Medulla oblongata (tissue), 1 donor: ENCODE data around the gene ABTB2.

Source experiments
- DNase-seq: peaks from one replicate; pipeline ENCODE4 v3.0.0-alpha.2; 2015; ENCODE audit errors: extremely low spot score

The ABTB2 gene

GRCh38 chr11:34360046-34360445 is 2.2 kb upstream of the ABTB2 start:
- DNase-seq = no peak

GRCh38 chr11:34359548-34359891 is 1.7 kb upstream of the ABTB2 start:
- DNase-seq = no peak

- peak; percentile 95 for DNase-seq
These were observed 1.1 kb upstream of the ABTB2 start for GRCh38 chr11:34358728-34359547.

DNA sequence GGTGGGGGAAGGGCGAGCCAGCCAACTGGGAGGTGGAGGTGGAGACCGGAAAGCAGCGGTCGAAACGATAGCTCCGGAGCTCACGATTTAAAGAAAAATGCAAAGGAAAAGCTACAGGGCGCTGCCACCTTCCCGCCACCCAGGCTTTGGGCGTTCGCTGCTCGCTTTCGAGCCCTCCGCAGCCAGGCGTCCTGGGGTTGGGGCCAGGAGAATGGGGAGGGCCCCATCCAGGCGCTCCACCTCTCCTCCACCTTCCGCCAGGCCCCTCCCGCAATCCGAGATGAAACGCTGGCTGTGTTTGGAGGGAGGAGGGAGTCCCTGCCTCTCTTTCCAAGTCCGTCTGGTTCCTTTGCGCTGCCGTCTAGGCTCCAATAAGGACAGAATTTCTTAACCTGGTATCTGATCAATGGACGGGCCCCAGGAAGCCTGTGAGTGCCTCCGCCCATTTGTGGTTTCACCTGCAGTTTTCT is 483 bp upstream of the ABTB2 start:
- peak; percentile 70 for DNase-seq

GRCh38 chr11:34356913-34357700 is 703 bp downstream of the ABTB2 start:
- peak; percentile 26 for DNase-seq

- no peak for DNase-seq
These were observed 1.3 kb downstream of the ABTB2 start for GRCh38 chr11:34356576-34356912.

GRCh38 chr11:34356130-34356529 is 1.7 kb downstream of the ABTB2 start:
- no peak for DNase-seq

DNA sequence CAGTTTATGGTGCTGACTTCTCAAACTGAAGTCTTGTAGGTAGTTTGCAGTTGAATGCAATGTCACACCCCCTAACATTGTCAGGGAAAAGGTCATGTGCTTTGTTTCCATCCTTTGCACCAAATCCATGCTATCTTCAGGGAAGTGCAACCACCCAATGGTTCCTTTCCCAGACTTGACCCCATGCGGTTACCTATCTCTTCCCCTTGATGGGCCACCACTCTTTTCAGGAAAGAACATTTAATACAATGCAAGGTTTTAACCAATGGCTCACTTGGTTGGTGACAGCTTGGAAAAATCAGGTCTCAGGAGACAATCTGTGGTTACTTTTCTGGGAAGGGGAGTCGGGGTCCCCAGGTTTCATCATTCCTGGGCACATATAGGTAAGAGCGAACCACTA is 2.1 kb downstream of the ABTB2 start:
- DNase-seq = no peak

- no peak for DNase-seq
These were observed 3.0 kb downstream of the ABTB2 start for GRCh38 chr11:34354782-34355181.

- DNase-seq = no peak
These were observed 3.9 kb downstream of the ABTB2 start for GRCh38 chr11:34353881-34354280.

DNA sequence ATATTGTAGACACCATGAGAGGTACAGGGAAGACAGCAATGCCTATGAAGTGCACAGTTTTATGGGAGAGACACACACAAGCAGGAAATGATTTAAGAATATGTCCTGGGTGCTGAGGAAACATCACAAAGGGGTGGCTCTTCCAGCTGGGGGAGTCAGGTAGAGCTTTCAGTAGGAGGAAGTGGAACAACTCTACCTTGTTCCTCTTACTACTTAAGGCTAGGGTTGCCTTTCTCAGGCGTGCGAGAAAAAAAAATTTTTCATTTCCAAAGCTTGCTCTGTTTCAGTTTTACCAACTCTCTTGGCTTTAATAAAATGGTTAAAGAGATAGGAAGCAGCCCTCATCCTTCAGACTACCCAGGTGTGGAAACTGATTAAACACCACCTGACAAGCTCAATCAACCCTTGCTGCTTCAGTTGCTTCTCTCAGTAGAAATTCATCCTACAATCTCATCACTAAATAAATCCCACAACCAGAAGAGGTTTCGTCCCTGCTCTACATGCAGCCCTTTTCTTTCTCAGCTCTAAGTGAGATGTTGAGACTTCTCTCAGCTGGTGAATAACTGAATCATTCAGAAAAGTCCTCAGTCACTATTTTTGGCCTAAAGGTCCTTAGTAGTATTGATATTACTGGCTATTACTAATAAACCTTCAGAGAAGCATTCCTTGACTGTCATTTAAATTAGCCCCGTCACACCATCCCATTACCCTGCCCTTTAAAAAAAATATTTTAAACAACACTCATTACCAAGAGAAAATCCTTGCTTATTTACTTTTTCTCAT is 5.9 kb downstream of the ABTB2 start:
- no peak for DNase-seq

DNA sequence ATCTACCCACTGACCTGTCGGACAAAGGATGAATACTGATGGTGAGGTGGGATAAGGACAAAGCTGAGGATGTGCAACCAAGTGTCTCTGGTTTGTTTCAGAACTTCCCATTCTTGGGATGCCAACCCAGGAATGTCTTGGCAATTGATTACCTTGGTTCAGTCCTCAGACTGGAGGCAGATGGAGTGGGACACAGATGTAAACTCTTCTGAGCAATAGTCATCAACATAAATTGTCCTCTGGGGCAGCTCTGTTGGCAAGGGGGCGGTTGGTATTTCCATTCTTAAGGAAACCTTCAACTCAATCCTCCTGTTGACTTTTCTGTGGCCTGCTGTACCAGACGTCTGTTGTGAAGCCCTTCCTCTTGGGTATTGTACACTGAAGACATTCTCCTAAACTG is 6.8 kb downstream of the ABTB2 start:
- DNase-seq = no peak

GRCh38 chr11:34349882-34350281 is 7.9 kb downstream of the ABTB2 start:
- no peak for DNase-seq

- no peak for DNase-seq
These were observed 8.9 kb downstream of the ABTB2 start for GRCh38 chr11:34348919-34349318.

- no peak for DNase-seq
These were observed 9.7 kb downstream of the ABTB2 start for GRCh38 chr11:34348096-34348495.

- DNase-seq = no peak
These were observed 11.3 kb downstream of the ABTB2 start for GRCh38 chr11:34346551-34346950.

- DNase-seq = no peak
These were observed 11.8 kb downstream of the ABTB2 start for GRCh38 chr11:34345991-34346480.

GRCh38 chr11:34345540-34345876 is 12.3 kb downstream of the ABTB2 start:
- DNase-seq = no peak

DNA sequence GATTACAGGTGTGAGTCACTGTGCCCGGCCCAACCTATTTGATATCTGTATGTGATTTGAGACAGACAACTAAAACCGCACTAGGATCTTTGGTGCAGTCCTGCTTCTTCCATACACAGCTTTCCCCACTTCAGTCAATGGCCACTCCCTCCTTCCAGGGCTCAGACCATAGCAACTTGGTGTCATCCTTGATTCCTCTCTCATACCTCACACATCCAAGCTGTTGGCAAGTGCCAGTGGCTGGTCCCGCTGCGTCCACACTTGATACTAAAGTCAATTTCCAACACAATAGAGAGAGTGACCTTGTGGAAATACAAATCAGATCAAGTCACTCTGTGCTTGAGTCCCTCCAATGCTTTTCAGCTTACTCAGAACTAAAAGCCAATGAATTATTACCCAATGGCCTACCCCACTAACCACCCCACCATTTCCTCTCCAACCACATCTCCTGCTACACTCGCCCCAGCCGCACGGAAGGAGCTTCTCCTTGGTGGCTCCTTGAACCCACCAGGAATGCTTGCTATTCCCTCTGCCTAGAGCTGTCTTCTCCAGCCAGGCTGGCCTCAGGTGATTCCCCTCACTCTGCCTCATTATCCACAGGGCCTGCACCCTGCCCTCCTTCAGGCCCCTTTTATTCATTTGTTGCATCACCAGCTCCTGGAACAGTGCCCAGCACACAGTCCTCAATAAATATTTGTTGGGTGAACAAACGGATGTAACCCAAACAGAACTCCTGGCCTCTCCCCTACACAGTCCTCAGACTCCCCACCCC is 12.9 kb downstream of the ABTB2 start:
- no peak for DNase-seq

DNA sequence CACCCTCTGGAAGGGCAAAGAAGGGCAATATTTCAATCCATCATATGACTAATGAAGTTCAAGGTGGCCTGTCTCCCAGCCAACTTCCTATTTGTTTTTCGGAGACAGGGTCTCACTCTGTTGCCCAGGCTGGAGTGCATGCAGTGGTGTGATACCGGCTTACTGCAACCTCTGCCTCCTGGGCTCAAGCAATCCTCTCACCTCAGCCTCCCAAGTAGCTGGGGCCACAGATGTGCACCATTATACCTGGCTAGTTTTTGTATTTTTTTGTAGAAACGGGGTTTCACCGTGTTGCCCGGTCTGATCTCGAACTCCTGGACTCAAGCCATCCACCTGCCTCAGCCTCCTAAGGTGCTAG is 13.4 kb downstream of the ABTB2 start:
- no peak for DNase-seq

- DNase-seq = no peak
These were observed 14.1 kb downstream of the ABTB2 start for GRCh38 chr11:34343686-34344085.

- DNase-seq = no peak
These were observed 14.7 kb downstream of the ABTB2 start for GRCh38 chr11:34343153-34343552.
